ENCODE results near the gene KIAA1671.
"Not testable (repeated sequence)": the region's sequence is repeated elsewhere in the genome, so short reads cannot be mapped to it uniquely, and the experiment has no call there.

KIAA1671 gene

DNA sequence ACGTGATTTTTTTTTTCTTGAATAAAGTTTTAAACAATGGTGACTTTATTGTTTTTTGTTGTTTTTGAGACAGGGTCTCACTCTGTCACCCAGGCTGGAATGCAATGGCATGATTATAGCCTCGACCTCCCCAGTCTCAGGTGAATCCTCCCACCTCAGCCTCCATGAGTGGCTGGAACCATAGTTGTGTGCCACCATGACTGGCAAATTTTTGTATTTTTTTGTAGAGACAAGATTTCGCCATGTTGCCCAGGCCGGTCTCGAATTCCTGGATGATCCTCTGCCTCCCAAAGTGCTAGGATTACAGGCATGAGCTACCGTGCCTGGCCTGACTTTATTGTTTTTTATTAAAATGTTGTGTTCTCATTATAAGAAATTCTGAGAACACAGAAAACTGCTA, 235.0 kb downstream of the KIAA1671 start:
- no peak for DNase-seq (ENCODE audit: low read depth in 1 of 2, low spot score in 1 of 2)

DNA sequence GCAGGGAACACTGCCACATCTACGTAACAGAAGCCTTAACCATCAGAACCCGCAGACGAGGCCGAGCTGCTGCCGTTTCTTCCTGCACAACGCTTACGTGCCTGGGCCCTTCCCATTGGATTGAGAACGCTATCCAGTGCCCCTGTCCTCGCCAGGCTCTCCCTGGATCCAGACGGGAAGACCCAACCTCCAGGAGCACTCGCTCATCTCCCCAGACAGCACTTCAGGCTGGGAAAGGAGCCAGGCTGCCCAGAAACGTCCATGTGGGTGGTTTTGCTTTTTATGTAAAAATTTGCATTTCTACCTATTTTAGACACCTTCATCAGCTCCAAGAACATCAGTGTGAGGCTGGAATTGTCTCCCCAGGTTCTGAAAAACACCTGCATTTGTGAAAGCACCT, 239.9 kb downstream of the KIAA1671 start:
- DNase-seq (ENCODE audit: low read depth in 1 of 2, low spot score in 1 of 2): no peak

DNA sequence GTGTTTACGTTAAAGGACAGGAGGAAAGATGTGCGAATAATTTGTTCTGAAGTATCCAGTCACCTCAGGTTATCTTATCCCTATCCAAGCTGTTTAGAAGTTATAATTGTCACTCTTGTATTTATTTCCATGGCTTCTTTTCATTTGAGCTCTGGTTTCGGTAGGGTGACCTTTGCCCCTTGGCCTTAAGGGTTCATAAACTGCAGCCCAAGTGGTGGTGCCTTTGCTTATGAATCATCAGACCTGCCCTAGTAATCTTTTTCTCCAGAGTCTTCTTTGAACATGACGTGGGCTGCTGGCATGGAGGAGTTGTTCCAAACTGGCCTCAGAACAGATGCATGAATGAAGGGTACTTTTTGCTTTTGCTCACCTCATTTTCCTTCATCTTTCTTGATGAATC, 240.6 kb downstream of the KIAA1671 start:
- DNase-seq (ENCODE audit: low read depth in 1 of 2, low spot score in 1 of 2): no peak

DNA sequence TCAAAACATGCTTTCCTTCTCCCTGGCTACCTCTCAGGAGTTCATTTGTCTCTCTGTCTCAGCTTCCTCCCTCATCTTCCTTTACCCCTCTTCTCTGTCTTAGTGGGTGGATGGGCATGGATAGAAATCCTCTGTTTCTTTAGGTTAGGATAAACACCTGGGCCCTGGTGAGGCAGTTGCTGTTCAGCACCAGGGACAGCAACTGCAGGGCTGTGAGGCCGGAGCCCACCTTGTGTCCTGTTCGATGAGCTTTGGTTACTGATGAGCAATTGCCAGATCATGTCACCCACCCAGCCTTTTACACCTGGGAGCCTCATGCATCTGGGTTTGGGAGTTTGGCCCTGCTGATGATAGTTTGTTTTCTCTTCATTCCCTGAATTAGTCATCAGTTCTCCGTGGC, 241.0 kb downstream of the KIAA1671 start:
- DNase-seq (ENCODE audit: low read depth in 1 of 2, low spot score in 1 of 2): no peak

DNA sequence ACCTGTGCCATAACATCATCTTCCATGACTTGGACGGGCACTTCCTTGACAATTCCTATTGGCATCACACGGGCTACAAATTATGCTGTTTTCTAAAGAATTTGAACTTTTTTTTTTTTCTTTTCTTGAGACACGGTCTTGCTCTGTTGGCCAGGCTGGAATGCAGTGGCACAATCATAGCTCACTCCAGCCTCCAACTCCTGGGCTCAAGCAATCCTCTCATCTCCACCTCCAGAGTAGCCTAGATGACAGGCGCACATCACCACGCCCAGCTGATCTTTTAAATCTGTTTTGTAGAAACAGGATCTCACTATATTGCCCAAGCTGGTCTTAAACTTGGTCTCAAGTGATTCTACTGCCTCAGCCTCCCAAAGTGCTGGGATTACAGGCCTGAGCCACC, 243.8 kb downstream of the KIAA1671 start:
- DNase-seq (ENCODE audit: low read depth in 1 of 2, low spot score in 1 of 2): no peak

DNA sequence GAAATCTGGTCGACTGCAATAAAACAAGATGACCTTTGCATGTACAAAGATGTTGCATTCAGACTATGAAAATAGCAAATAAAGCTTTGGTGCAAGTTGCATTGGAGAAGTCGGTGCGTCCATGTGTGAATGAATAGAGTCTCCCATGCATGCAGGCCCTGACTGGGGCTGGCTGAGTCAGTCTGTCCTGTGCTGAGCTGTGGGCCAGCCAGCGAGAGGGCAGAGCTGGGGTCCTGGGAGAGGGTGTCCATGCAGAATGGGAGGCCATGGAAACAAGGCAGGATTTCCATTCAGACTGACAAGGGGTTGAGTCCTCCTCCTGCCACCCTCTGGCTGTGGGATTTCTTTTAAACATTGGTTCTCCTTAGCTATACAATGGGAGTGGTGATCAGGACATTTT, 244.8 kb downstream of the KIAA1671 start:
- DNase-seq (ENCODE audit: low read depth in 1 of 2, low spot score in 1 of 2): no peak

DNA sequence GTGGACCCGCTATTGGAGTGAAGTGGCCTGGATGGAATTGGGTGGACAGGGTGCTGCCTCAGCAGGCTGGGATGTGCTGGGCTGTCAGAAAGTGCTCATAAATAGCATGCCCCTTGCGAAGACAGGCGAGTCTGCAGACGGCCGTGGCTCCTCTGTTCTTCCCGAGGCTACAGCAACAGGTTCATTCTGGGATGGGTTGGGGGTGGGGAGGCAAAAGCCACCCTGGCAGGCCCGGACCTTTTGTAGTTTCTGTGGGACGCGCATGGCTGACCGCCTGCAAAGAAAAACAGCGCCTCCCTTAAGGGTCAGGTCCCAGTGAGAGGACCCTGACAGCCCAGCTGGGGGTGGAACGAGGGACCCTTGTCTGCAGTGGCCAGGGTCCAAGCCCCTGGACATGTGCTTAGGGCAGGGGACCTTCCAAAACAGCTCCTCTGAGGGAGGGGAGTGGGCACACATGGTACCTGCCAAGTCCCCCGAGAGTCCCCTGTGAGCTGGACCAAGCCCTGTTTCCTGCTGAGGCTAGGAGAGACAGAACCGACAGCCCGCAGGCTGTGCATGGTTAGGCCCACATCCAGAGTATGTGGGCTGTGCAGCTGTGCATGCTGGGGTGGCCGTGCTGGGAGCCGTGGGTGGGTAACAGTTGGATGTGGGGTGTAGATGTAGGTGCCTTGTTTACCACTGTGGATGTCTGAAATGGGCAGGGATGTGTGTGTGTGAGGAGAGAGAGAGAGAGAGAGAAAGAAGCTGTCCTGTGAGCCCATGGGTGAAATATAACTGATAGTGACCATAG, 247.4 kb downstream of the KIAA1671 start, which contains the start of gene CRYBB3:
CRYBB3 (plus strand) TSS at position 128 of the 790 bp plus-strand sequence. CDS start 1,539 bp downstream, outside the sequence.
- DNase-seq (ENCODE audit: low read depth in 1 of 2, low spot score in 1 of 2): no peak

DNA sequence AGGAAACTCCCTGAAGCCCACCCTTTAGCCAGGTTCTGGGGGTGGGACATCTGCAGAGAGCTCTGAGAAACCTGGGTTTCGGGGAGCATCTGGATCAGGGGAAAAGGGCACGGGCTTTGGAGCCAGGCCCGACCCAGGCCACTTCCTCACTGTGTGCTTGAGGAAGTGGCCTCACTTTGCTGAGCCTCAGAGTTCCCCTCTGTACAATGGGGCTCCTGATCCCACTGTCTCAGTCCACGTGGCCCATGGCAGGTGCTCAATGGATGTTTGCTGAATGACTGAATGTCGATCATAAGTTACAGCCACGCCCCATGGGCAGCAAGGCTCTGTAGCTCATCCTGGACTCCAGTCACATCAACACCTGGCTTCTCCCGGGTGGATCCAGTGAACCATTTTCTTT, 248.5 kb downstream of the KIAA1671 start:
- no peak for DNase-seq (ENCODE audit: low read depth in 1 of 2, low spot score in 1 of 2)

DNA sequence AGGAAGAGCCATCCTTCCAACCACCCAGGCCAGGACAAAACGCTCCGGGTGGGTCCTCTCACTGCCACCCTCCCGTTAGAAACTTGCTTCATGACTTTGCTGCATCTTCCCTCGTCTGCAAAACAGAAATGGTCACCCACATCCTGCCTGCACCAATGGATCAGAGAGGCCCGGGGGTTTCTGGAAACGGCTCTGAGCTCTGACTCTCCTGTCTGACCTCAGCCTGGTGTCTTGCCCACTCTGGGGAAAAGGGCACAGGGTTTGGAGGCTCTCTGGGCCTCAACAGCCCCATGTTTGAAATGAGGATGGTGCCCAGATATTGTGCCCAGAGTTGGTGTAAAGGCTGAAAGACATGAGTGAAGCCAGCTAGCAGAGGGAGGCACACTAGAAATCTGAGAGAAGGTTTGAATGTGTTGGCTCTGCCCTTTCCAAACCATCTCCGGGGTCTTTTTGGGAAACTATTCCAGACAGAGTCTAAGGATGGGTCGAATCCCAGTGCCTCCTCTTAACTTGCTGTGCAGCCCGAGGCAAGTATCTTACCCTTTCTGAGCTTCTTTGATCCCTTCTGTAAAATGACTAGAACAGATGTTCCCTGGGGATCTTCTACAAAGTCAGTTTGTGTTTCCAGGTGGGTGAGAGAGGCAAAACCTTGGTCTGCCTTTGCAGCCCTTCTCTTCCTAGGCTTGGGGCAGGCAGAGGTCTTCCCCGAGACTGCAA, 249.2 kb downstream of the KIAA1671 start:
- no peak for DNase-seq (ENCODE audit: low read depth in 1 of 2, low spot score in 1 of 2)

DNA sequence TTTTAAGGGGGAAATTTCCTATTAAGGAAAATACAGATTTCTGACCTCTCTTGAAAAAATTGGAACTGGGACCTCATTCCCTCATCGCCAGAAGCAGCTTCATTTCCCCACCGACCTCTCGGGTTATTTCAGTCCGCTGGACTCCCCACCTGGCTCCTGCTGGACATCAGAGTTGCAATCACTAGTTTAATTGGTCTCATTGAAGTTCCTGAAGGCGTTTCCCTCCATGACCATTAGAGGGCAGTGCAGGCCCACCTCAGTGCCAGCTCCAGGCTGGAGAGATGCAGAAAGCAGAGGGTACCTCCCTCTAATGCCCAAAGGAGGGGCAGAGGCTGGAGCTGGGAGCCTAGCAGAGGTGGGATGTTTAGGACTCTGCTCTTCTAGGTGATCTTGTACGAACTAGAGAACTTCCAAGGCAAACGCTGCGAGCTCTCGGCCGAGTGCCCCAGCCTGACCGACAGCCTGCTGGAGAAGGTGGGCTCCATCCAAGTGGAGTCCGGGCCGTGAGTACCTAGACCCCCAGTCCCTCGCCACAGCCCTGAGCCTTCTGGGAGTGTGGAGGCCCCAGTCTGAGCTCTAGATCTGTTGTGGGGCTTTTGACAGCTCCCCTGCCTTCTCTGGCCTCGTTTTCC, 249.9 kb downstream of the KIAA1671 start:
- DNase-seq (ENCODE audit: low read depth in 1 of 2, low spot score in 1 of 2): peak; percentile 15 to 23

DNA sequence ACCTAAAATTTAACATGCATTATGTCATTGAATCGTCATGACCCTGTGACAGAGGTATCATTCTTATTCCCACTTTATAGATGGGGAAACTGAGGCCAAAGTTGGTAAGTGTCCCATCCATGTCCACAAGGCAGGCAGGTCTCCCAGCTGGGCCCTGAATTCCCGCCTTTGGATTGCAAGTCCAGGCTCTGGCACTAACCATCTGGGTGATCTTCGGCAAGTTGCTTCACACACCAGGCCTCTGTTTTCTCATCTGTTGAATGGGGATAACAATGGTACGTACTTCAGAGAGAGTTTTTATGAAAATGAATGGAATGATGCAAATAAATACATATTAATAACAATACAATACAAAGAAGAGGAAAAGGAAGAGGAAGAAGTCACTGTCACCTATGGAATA, 250.6 kb downstream of the KIAA1671 start:
- DNase-seq (ENCODE audit: low read depth in 1 of 2, low spot score in 1 of 2): no peak

DNA sequence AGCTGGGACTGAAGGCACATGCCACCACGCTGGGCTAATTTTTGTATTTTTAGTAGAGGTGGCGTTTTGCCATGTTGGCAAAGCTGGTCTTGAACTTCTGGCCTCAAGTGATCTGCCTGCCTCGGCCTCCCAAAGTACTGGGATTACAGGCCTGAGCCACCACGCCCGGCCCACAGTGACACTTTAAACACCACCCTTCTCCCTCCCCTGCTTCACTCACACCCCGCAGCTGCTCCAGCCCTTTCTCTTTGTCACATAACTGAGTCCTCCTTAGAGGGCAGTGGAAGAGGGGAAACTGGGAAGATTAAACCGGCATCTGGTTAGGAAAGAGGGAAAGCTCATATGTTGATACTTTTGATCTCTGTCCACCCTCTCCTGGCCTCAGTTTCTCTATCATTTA, 252.0 kb downstream of the KIAA1671 start:
- not testable (repeated sequence) for DNase-seq (ENCODE audit: low read depth in 1 of 2, low spot score in 1 of 2)

DNA sequence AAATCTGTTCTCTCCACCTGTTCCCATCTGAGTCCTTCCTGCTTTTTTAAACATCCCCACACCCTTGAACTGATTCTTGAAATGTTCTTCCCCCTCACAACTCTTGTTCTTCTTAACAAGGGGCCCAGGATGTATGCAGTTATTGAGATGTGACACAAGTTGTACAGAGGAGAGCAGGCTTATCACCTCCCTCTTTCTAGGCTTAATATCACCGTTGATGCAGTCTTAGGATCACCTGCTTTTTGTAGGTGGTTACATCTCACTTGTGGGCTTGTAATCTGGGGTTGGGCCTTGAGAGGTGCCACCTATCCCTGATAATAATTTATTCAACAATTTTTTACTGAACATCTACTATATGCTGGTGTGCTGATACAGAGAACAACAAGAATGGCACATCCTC, 253.3 kb downstream of the KIAA1671 start:
- no peak for DNase-seq (ENCODE audit: low read depth in 1 of 2, low spot score in 1 of 2)

DNA sequence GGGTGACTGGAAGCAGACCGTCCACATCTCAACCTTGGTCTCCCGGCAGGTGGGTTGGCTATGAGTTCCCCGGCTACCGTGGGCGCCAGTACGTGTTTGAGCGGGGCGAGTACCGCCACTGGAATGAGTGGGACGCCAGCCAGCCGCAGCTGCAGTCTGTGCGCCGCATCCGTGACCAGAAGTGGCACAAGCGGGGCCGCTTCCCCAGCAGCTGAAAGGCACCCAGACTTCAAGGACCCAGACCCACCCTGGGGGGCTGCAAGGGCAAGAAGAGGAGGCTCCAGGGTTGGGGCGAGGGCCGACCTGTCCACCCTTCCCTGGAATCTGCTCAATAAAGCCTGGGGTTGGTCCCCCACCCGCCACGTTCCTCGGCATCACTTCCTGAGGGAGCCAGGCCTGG, 254.5 kb downstream of the KIAA1671 start:
- no peak for DNase-seq (ENCODE audit: low read depth in 1 of 2, low spot score in 1 of 2)

DNA sequence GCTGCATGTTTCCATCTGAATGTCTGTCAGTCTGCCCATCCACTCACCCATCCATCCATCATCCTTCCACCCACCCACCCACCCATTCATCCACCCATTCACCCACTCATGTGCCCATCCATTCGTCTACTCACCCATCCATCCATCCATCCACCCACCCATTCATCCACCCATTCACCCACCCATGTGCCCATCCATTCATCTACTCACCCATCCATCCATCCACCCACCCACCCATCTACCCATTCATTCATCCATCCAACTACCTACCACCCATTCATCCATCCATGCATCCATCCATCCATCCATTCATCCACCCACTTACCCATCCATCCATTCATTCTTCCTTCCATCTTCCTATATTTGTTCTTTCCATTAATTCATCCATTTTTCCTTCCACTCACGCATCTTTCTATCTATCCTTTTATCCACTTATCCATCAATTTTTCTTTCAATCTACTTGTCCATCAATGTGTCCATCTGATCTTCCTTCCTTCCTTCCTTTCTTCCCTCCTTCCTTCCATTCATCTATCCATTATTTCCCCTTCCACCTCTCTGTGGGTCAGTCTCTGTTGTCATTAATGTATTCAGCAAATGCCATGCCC, 255.1 kb downstream of the KIAA1671 start:
- DNase-seq (ENCODE audit: low read depth in 1 of 2, low spot score in 1 of 2): no peak

DNA sequence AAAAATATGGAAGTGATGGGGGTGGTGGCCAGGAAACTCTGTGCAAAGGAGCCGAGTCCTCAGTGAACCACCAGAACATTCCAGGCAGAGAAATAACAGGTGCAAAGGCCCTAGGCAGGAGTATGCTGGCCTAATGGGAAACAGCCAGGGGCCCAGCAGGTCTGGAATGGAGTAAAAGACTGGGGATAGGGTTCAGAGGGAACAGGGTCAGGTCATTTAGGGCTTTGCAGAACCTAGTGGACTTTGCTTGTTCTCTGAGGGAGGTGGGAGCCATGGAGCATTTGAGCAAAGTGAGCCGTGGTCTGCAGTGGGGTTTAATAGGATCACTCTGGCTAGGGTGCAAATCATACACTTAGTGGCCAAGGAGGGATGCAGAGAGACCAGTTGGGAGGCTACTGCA, 255.8 kb downstream of the KIAA1671 start:
- no peak for DNase-seq (ENCODE audit: low read depth in 1 of 2, low spot score in 1 of 2)

DNA sequence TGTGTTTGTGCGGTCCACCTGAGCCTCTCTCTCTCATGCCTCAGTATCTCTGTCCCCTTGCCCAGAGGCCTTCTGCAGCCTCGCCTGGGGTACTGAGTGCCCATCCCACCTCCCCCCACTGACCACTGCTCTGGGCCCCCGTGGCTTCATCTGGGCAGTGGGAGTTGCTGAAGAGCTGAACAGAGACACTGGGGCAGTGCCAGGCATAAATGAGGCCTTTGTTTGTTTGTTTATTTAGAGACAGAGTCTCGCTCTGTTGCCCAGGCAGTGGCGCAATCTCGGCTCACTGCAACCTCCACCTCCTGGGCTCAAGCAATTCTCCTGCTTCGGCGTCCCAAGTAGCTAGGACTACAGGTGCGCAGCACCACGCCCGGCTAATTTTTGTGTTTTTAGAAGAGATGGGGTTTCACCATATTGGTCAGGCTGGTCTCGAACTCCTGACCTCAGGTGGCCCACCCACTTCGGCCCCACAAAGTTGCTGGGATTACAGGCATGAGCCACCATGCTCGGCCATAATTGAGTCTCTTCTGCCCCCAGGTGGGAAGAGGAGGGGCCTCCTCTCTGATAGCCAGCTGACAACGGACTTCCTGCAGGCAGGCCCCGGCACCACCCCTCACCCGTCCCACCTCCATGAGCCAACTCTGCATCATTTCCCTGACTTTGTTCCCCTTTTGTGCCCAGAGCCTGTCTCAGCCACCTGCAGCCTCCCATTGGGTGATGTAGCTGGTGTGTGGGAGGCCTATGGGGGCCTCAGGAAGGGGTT, 256.4 kb downstream of the KIAA1671 start:
- DNase-seq (ENCODE audit: low read depth in 1 of 2, low spot score in 1 of 2): no peak

DNA sequence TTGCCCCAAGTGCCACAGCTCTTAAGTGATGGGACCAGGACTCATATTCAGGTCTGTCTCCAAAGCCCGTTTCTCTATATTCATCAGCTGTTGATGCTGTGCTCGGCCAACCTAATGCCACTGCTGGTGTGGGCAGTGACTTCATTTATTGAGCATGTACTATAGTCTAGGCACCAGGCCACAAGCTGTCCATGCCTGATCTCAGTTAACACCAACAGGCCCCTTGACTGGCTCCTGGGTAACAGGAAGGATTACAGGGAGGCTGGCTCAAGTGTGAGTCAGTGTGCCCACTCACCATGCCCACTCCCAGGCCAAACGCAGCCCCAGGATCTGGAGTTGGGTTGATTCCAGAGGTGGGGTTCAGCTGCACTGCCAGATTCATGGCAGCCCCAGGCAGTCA, 258.3 kb downstream of the KIAA1671 start:
- DNase-seq (ENCODE audit: low read depth in 1 of 2, low spot score in 1 of 2): no peak

DNA sequence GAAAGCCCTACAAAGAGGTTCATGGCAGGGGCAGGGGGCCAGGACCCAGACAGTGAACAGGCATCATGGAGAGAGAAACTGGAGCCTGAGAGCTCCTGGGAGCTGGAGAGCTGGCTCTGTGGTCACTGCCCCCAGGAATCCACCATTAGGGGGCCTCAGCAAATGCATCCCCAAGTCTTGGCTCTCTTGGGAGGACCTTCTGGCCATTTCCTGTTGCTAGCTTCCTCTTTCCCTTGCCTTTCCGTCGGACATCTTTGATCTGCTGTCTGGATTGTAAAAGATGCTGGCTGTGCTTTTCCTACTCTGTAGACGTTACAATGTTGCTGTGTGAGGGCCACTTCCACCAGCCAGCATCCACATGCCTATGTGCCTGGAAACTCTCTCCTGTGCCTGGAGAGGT, 259.8 kb downstream of the KIAA1671 start:
- no peak for DNase-seq (ENCODE audit: low read depth in 1 of 2, low spot score in 1 of 2)

DNA sequence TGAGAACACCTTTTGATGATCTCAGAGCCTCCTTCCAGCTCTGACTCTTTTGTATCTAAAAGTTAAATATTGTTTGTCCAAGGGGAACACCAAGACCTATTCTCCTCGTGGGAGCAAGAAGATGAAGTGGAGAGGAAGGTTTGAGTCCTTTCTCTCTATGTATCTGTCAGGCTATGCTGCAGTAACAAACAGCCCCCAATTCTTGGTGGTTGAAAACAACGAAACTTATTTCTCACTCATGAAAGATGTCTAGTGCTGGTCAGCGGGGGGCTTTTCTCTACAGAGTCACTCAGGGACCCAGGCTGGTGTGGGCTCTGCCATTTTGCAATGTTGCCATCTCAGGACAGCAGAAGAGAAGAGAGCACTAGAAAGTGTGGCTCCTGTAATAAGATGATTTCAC, 260.7 kb downstream of the KIAA1671 start:
- no peak for DNase-seq (ENCODE audit: low read depth in 1 of 2, low spot score in 1 of 2)

DNA sequence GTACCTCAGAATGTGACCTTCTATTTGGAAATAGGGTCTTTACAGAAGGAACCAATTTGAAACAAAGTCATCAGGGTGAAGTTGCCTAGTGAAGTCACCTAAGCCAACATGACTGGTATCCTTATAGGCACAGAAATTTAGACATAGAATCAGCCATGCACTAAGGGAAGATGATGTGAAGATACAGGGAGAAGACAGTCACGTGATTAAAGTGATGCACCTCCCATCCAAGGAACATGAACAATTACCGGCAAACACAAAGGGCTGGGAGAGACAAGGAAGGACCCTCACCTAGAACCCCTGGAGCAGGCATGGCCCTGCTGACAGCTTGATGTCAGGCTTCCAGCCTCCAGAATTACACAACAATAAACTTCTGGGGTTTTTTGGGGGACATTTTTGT, 263.7 kb downstream of the KIAA1671 start:
- DNase-seq (ENCODE audit: low read depth in 1 of 2, low spot score in 1 of 2): no peak

All from activated T-helper 1 cell treated with anti-CD3 and anti-CD28 coated beads, Interleukin-2, amount 50 U/mL, for 16 hours (primary cell).